CD4-positive, alpha-beta T cell (primary cell): ENCODE data around the gene CACNA2D1. TPM values are rescaled to one million over a fixed set of nuclear protein-coding genes. Genes with fewer than 3 reads are reported as not detected.

Experiments
- ATAC-seq: fragments of 200-7000 bp; cut with Tn5 transposase; one replicate; pipeline ENCODE4 v1.10.0; 2022; ENCODE audit warnings: mild to moderate bottlenecking; ENCODE audit not compliant: poor library complexity
- CTCF ChIA-PET: fragments of 350-600 bp; sonication (Branson Sonifier 250); formaldehyde crosslinking; loops from one replicate; lab custom pipeline; 2021; ENCODE audit warnings: antibody characterized with exemption, inconsistent platforms; lab: Charles Lee
- POLR2A ChIA-PET: fragments of 350-600 bp; sonication (Branson Sonifier 250); formaldehyde crosslinking; loops from one replicate; lab custom pipeline; 2021; ENCODE audit warnings: antibody characterized with exemption, inconsistent platforms; lab: Charles Lee
- DNase-seq, 14 experiments: peaks; one replicate each; pipeline ENCODE4 v3.0.0-alpha.2; 2013 to 2020; ENCODE audit warnings: mixed read lengths in 2 of 14
- H3K27ac ChIP-seq, 2 donors: one replicate each; pipeline versions ENCODE4 v1.5.1 to v1.7.0; 2013; ENCODE audit warnings: low read length in 2 of 2, low read depth in 1 of 2, mild to moderate bottlenecking in 1 of 2
- H3K27me3 ChIP-seq, 2 experiments: 1 replicate in 1 of 2; 2 replicates in 1 of 2; pipeline versions ENCODE4 v1.6.1 to v1.7.0; 2013; ENCODE audit warnings: low read length in 2 of 2, control low read depth in 1 of 2, mild to moderate bottlenecking in 1 of 2, moderate library complexity in 1 of 2; ENCODE audit not compliant: insufficient read depth in 2 of 2, control insufficient read depth in 1 of 2
- H3K36me3 ChIP-seq: one replicate; pipeline ENCODE4 v1.6.1; 2013; ENCODE audit warnings: low read length, control low read depth; ENCODE audit not compliant: insufficient read depth
- H3K4me1 ChIP-seq: one replicate; pipeline ENCODE4 v1.6.1; 2013; ENCODE audit warnings: low read length, control low read depth; ENCODE audit not compliant: insufficient read depth
- H3K4me3 ChIP-seq: one replicate; pipeline ENCODE4 v1.5.1; 2013; ENCODE audit warnings: mild to moderate bottlenecking, low read length, moderate library complexity
- H3K9me3 ChIP-seq, 2 experiments: 1 replicate in 1 of 2; 2 replicates in 1 of 2; pipeline versions ENCODE4 v1.6.1 to v1.7.0; 2013; ENCODE audit warnings: low read length in 2 of 2, mild to moderate bottlenecking in 2 of 2, control low read depth in 1 of 2, moderate library complexity in 1 of 2; ENCODE audit not compliant: control insufficient read depth in 1 of 2, insufficient read depth in 1 of 2
- H3K27ac Mint-ChIP-seq: one replicate; pipeline ENCODE4 v1.8.0; 2020; ENCODE audit warnings: mixed read lengths
- H3K27me3 Mint-ChIP-seq: one replicate; pipeline ENCODE4 v1.8.0; 2021; ENCODE audit warnings: mixed read lengths
- H3K36me3 Mint-ChIP-seq: one replicate; pipeline ENCODE4 v1.8.0; 2021; ENCODE audit warnings: low read depth, mixed read lengths
- H3K4me1 Mint-ChIP-seq: one replicate; pipeline ENCODE4 v1.8.0; 2021; ENCODE audit warnings: low read depth, mixed read lengths
- H3K4me3 Mint-ChIP-seq: one replicate; pipeline ENCODE4 v1.8.0; 2020; ENCODE audit warnings: mild to moderate bottlenecking, mixed read lengths
- H3K9me3 Mint-ChIP-seq: one replicate; pipeline ENCODE4 v1.8.0; 2020; ENCODE audit warnings: mixed read lengths
- CTCF ChIP-seq: fragments of 200-600 bp; IDR thresholded peaks from one replicate; pipeline ENCODE4 v1.8.0; 2022; ENCODE audit warnings: antibody characterized with exemption, mild to moderate bottlenecking
- intact Hi-C, 2 experiments: fragments of 100-400 bp; cut with DNase I in 1 of 2; cut with micrococcal nuclease in 1 of 2; formaldehyde crosslinking; loops; one replicate each; pipeline versions ENCODE4 v1.15.1 to v1.9.0; 2023 to 2025; cut with DNase I, micrococcal nuclease
- total RNA-seq, 174 experiments: library from RNA in 2 of 174; stranded (reverse) in 2 of 174; gene quantifications; one replicate each; pipeline ENCODE4 v1.2.3 and lab custom pipeline; 2021 to 2026

The CACNA2D1 gene
- total RNA-seq, 2 experiments from 2014 or later: not detected

GRCh38 chr7:82289889-82290288, 153.7 kb downstream of the CACNA2D1 start:
- no peak for DNase-seq
- H3K4me1 Mint-ChIP-seq: no peaks in the 10 kb centered on the region
- H3K9me3 ChIP-seq: peaks cover 0 to 5% of the 10 kb centered on the region in 2 experiments
- no peaks in the 10 kb centered on the region for H3K9me3 Mint-ChIP-seq
- no peak overlapping the region for H3K27ac Mint-ChIP-seq
- H3K4me3 ChIP-seq: no peak overlapping the region
- no peak overlapping the region for H3K27ac ChIP-seq
- ChIA-PET POLR2A (no interaction called here), CTCF (no interaction called here)
- no peaks in the 10 kb centered on the region for H3K27me3 Mint-ChIP-seq
- TF ChIP-seq CTCF: no peak
- no peak for ATAC-seq
- no peaks in the 10 kb centered on the region for H3K4me1 ChIP-seq
- no peaks in the 10 kb centered on the region for H3K36me3 Mint-ChIP-seq
- no peaks in the 10 kb centered on the region for H3K27me3 ChIP-seq
- no peak overlapping the region for H3K4me3 Mint-ChIP-seq
- intact Hi-C loops: no loop called here
- H3K36me3 ChIP-seq: no peaks in the 10 kb centered on the region

- no peaks in the 10 kb centered on the region for H3K27me3 ChIP-seq
- no peaks in the 10 kb centered on the region for H3K4me1 ChIP-seq
- H3K9me3 ChIP-seq: peaks cover 0 to 5% of the 10 kb centered on the region in 2 experiments
- intact Hi-C loops: no loop called here
- Mint-ChIP-seq H3K27ac (no peak overlapping the region), H3K9me3 (no peaks in the 10 kb centered on the region), H3K36me3 (no peaks in the 10 kb centered on the region), H3K4me1 (no peaks in the 10 kb centered on the region), H3K27me3 (no peaks in the 10 kb centered on the region), H3K4me3 (no peak overlapping the region)
- no peaks in the 10 kb centered on the region for H3K36me3 ChIP-seq
- CTCF ChIA-PET: no interaction called here
- POLR2A ChIA-PET: no interaction called here
- no peak overlapping the region for H3K4me3 ChIP-seq
- ATAC-seq (no peak), DNase-seq (no peak)
- TF ChIP-seq CTCF: no peak
- H3K27ac ChIP-seq: no peak overlapping the region
Observed at GRCh38 chr7:82289152-82289535, 154.4 kb downstream of the CACNA2D1 start.

DNA sequence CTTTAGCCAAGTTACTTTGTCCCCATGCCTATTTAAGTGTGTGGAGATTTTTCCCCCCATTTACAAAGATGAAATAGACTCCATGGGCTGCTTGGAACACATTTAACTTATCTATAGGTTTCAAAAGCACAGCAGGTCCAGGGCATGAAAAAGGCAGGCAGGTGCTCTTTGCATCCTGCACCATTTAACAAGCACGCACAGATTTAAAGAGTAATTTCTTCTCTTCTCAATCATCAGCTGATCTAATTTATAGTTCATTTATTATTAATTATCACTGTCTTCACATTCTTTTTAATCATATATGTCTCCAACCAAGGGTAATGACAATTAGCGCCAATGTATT, 156.8 kb downstream of the CACNA2D1 start:
- ChIA-PET POLR2A (no interaction called here), CTCF (no interaction called here)
- Histone ChIP-seq H3K27me3 (no peaks in the 10 kb centered on the region), H3K4me3 (no peak overlapping the region), H3K4me1 (no peaks in the 10 kb centered on the region), H3K9me3 (peaks cover 0 to 5% of the 10 kb centered on the region in 2 experiments), H3K36me3 (no peaks in the 10 kb centered on the region), H3K27ac (no peak overlapping the region)
- DNase-seq (no peak), ATAC-seq (no peak)
- no peak for TF ChIP-seq CTCF
- H3K4me3 Mint-ChIP-seq: no peak overlapping the region
- no peaks in the 10 kb centered on the region for H3K27me3 Mint-ChIP-seq
- no peak overlapping the region for H3K27ac Mint-ChIP-seq
- no peaks in the 10 kb centered on the region for H3K36me3 Mint-ChIP-seq
- H3K4me1 Mint-ChIP-seq: no peaks in the 10 kb centered on the region
- no peaks in the 10 kb centered on the region for H3K9me3 Mint-ChIP-seq
- intact Hi-C loops: no loop called here
